HEK293 (cell line): ENCODE results near the gene RABAC1.
A peak's percentile ranks its signal among the peaks of the same experiment; 100 is the strongest.

Experiments
- EGR2 ChIP-seq: fragments of 450-650 bp; formaldehyde crosslinking; IDR thresholded peaks from 2 replicates; pipeline ENCODE4 v1.5.1; 2016; ENCODE audit warnings: low read depth, missing biosample characterization, missing genetic modification characterization
- HOXC10 ChIP-seq: sonication (generic); formaldehyde crosslinking; IDR thresholded peaks from 2 replicates; pipeline ENCODE4 v1.8.1; 2023; ENCODE audit warnings: mild to moderate bottlenecking, missing genetic modification reagents
- KLF17 ChIP-seq: fragments of 450-650 bp; formaldehyde crosslinking; IDR thresholded peaks from 2 replicates; pipeline ENCODE4 v1.5.1; 2016; ENCODE audit warnings: missing biosample characterization, missing genetic modification characterization
- SALL2 ChIP-seq: fragments of 450-650 bp; formaldehyde crosslinking; IDR thresholded peaks from 2 replicates; pipeline ENCODE4 v1.5.0; 2017; ENCODE audit warnings: missing biosample characterization, mild to moderate bottlenecking, missing genetic modification characterization, borderline replicate concordance
- SCRT1 ChIP-seq: fragments of 450-650 bp; formaldehyde crosslinking; IDR thresholded peaks from 2 replicates; pipeline ENCODE4 v1.5.1; 2016; ENCODE audit warnings: missing biosample characterization, missing genetic modification characterization, borderline replicate concordance
- TCF7L2 ChIP-seq: IDR thresholded peaks from 2 replicates; pipeline ENCODE4 v1.6.1; 2011; ENCODE audit warnings: low read depth, mild to moderate bottlenecking, inconsistent platforms, low read length, moderate library complexity, borderline replicate concordance
- YY2 ChIP-seq: fragments of 450-650 bp; formaldehyde crosslinking; IDR thresholded peaks from 2 replicates; pipeline ENCODE4 v1.5.1; 2016; ENCODE audit warnings: missing biosample characterization, missing genetic modification characterization
- ZBTB1 ChIP-seq: fragments of 450-650 bp; formaldehyde crosslinking; IDR thresholded peaks from 2 replicates; pipeline ENCODE4 v1.5.1; 2016; ENCODE audit warnings: missing biosample characterization, missing genetic modification characterization
- ZBTB10 ChIP-seq: fragments of 450-650 bp; formaldehyde crosslinking; IDR thresholded peaks from 2 replicates; pipeline ENCODE4 v1.5.1; 2016; ENCODE audit warnings: missing biosample characterization, missing genetic modification characterization
- ZBTB49 ChIP-seq: fragments of 450-650 bp; formaldehyde crosslinking; IDR thresholded peaks from 2 replicates; pipeline ENCODE4 v1.5.1; 2016; ENCODE audit warnings: missing biosample characterization, missing genetic modification characterization, low read depth
- ZFHX2 ChIP-seq: fragments of 450-650 bp; formaldehyde crosslinking; conservative IDR thresholded peaks from 2 replicates; pipeline ENCODE4 v1.5.1; 2016; ENCODE audit warnings: missing biosample characterization, missing genetic modification characterization
- ZNF121 ChIP-seq: fragments of 450-650 bp; formaldehyde crosslinking; IDR thresholded peaks from 2 replicates; pipeline ENCODE4 v1.5.1; 2016; ENCODE audit warnings: missing biosample characterization, missing genetic modification characterization
- ZNF140 ChIP-seq: fragments of 450-650 bp; formaldehyde crosslinking; IDR thresholded peaks from 2 replicates; pipeline ENCODE4 v1.5.1; 2016; ENCODE audit warnings: missing biosample characterization, missing genetic modification characterization
- ZNF148 ChIP-seq: fragments of 450-650 bp; formaldehyde crosslinking; IDR thresholded peaks from 2 replicates; pipeline ENCODE4 v1.5.0; 2017; ENCODE audit warnings: missing biosample characterization, missing genetic modification characterization, borderline replicate concordance
- ZNF214 ChIP-seq: fragments of 450-650 bp; formaldehyde crosslinking; IDR thresholded peaks from 2 replicates; pipeline ENCODE4 v1.5.1; 2017; ENCODE audit warnings: missing biosample characterization, mild to moderate bottlenecking, missing genetic modification characterization, borderline replicate concordance
- ZNF223 ChIP-seq: fragments of 450-650 bp; formaldehyde crosslinking; IDR thresholded peaks from 2 replicates; pipeline ENCODE4 v1.5.1; 2016; ENCODE audit warnings: missing biosample characterization, missing genetic modification characterization
- ZNF311 ChIP-seq: fragments of 450-650 bp; formaldehyde crosslinking; IDR thresholded peaks from 2 replicates; pipeline ENCODE4 v1.5.1; 2017; ENCODE audit warnings: missing biosample characterization, missing genetic modification characterization, borderline replicate concordance
- ZNF341 ChIP-seq: fragments of 450-650 bp; formaldehyde crosslinking; IDR thresholded peaks from 2 replicates; pipeline ENCODE4; 2016; ENCODE audit warnings: low read depth, missing biosample characterization, missing genetic modification characterization
- ZNF398 ChIP-seq: fragments of 450-650 bp; formaldehyde crosslinking; IDR thresholded peaks from 2 replicates; pipeline ENCODE4 v1.5.1; 2017; ENCODE audit warnings: missing biosample characterization, missing genetic modification characterization
- ZNF585B ChIP-seq: fragments of 450-650 bp; formaldehyde crosslinking; IDR thresholded peaks from 2 replicates; pipeline ENCODE4 v1.5.1; 2016; ENCODE audit warnings: missing biosample characterization, missing genetic modification characterization
- ZNF610 ChIP-seq: fragments of 450-650 bp; formaldehyde crosslinking; IDR thresholded peaks from 2 replicates; pipeline ENCODE4 v1.5.1; 2016; ENCODE audit warnings: missing biosample characterization, missing genetic modification characterization, borderline replicate concordance
- ZNF626 ChIP-seq: fragments of 450-650 bp; sonication (Bioruptor Pico); formaldehyde crosslinking; IDR thresholded peaks from 2 replicates; pipeline ENCODE4 v1.5.1; 2018; ENCODE audit warnings: missing biosample characterization, missing genetic modification characterization, inconsistent platforms
- ZNF629 ChIP-seq: fragments of 450-650 bp; formaldehyde crosslinking; IDR thresholded peaks from 2 replicates; pipeline ENCODE4 v1.5.1; 2017; ENCODE audit warnings: missing biosample characterization, missing genetic modification characterization
- ZNF639 ChIP-seq: fragments of 450-650 bp; formaldehyde crosslinking; IDR thresholded peaks from 2 replicates; pipeline ENCODE4 v1.5.1; 2016; ENCODE audit warnings: missing biosample characterization, missing genetic modification characterization
- ZNF664 ChIP-seq: fragments of 450-650 bp; formaldehyde crosslinking; IDR thresholded peaks from 2 replicates; pipeline ENCODE4 v1.5.1; 2016; ENCODE audit warnings: missing biosample characterization, missing genetic modification characterization
- ZNF792 ChIP-seq: fragments of 450-650 bp; formaldehyde crosslinking; IDR thresholded peaks from 2 replicates; pipeline ENCODE4 v1.5.1; 2016; ENCODE audit warnings: missing biosample characterization, missing genetic modification characterization
- ZNF837 ChIP-seq: fragments of 450-650 bp; formaldehyde crosslinking; IDR thresholded peaks from 2 replicates; pipeline ENCODE4 v1.5.1; 2016; ENCODE audit warnings: missing biosample characterization, missing genetic modification characterization
- ZNF843 ChIP-seq: fragments of 450-650 bp; formaldehyde crosslinking; IDR thresholded peaks from 2 replicates; pipeline ENCODE4 v1.5.1; 2016; ENCODE audit warnings: missing biosample characterization, missing genetic modification characterization

The RABAC1 gene

GRCh38 chr19:41918653-41919244, 40.4 kb downstream of the RABAC1 start (continued):
- TF ChIP-seq ZBTB10 (tag by site-specific recombination) (no peak), HOXC10 (CRISPR knock-in tag) (no peak), ZBTB1 (tag by site-specific recombination) (no peak), SALL2 (tag by site-specific recombination) (no peak), ZNF792 (tag by site-specific recombination) (no peak), EGR2 (peak; percentile 54), ZNF585B (no peak), ZNF341 (tag by site-specific recombination) (no peak), ZNF639 (tag by site-specific recombination) (no peak), ZNF837 (tag by site-specific recombination) (no peak), ZNF629 (no peak), ZNF214 (tag by site-specific recombination) (no peak), ZNF610 (tag by site-specific recombination) (no peak), TCF7L2 (no peak), ZNF140 (no peak), ZNF148 (tag by site-specific recombination) (no peak; the same call in 1 of the 2 replicates), ZNF626 (tag by site-specific recombination) (no peak), ZNF223 (tag by site-specific recombination) (no peak), ZNF664 (tag by site-specific recombination) (no peak), ZBTB49 (tag by site-specific recombination) (no peak), ZNF121 (no peak), ZNF398 (tag by site-specific recombination) (peak; percentile 4; the same call in 1 of the 2 replicates), SCRT1 (tag by site-specific recombination) (0 out of 2 replicates have a peak, but pooled peaks have one; percentile 19), YY2 (tag by site-specific recombination) (no peak), ZNF843 (tag by site-specific recombination) (no peak), ZFHX2 (tag by site-specific recombination) (peak; percentile 70), ZNF311 (tag by site-specific recombination) (peak; percentile 83; the same call in 1 of the 2 replicates), KLF17 (tag by site-specific recombination) (no peak)
